ENCODE results near the gene RSPH1. TPM values are rescaled to one million over a fixed set of nuclear protein-coding genes. Genes with fewer than 3 reads are reported as not detected.

RSPH1 gene
- total RNA-seq, 1 experiment from 2014 or later, result 1.5 TPM

DNA sequence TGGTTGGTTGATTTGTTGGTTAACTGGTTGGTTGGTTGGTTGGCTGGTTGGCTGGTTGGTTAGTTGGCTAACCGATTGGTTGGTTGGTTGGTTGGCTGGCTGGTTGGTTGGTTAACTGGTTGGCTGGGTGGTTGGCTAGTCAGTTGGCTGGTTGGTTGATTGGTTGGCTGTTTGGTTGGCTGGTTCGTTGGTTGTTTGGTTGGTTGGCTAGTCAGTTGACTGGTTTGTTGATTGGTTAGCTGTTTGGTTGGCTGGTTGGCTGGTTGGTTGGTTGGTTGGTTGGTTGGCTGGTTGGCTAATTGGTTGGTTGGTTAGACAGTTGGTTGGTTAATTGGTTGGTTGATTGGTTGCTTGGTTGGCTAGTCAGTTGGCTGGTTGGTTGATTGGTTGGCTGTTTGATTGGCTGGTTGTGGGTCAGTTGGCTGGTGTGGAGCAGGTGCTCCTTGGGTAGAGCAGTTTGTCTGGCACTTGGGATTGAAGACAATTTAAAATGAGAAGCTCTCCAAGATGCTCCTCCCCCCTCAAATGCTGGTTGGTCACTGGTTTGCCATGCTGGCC lies 6.9 kb downstream of the RSPH1 start:
- Histone ChIP-seq H3K4me1 (ENCODE audit: control insufficient read depth in 1 of 2, insufficient read depth in 2 of 2, low read length in 2 of 2) (peaks cover 0 to 11% of the 10 kb centered on the region in 2 experiments; a peak in 2 of 4 replicates), H3K36me3 (ENCODE audit: control insufficient read depth in 1 of 2, insufficient read depth in 2 of 2, low read length in 2 of 2) (no peaks in the 10 kb centered on the region), H2AFZ (ENCODE audit: low read depth, low read length, poor library complexity, severe bottlenecking) (no peak overlapping the region), H3K27me3 (ENCODE audit: insufficient read depth, low read length) (no peaks in the 10 kb centered on the region), H4K20me1 (ENCODE audit: insufficient read depth) (no peaks in the 10 kb centered on the region), H3K4me2 (ENCODE audit: low read length) (no peak overlapping the region), H3K9ac (ENCODE audit: low read length) (no peak overlapping the region), H3K27ac (ENCODE audit: low read depth, low read length) (no peak overlapping the region), H3K9me3 (ENCODE audit: control insufficient read depth in 1 of 2, insufficient read depth in 1 of 2, low read depth in 1 of 2, low read length in 2 of 2) (no peaks in the 10 kb centered on the region), H3K4me3 (replicated peaks in 1 of 2; ENCODE audit: low read depth in 1 of 2, low read length in 2 of 2) (no peak overlapping the region), H3K9me2 (ENCODE audit: insufficient read depth) (no peaks in the 10 kb centered on the region), H3K79me2 (ENCODE audit: insufficient read depth, low read length) (no peaks in the 10 kb centered on the region)
- no peak for DNase-seq (ENCODE audit: low read depth, low spot score)
- TF ChIP-seq CEBPB (IDR thresholded peaks at IDR 0.05; ENCODE audit: low read depth), result no peak
- no peak for TF ChIP-seq ZNF274 (IDR thresholded peaks at IDR 0.05; ENCODE audit: low read depth, low read length)
- no peak for TF ChIP-seq FOSL1 (IDR thresholded peaks at IDR 0.05; ENCODE audit: low read depth)
- no peak for TF ChIP-seq POLR2AphosphoS5 (IDR thresholded peaks at IDR 0.05; ENCODE audit: low read depth, low read length)
- no peak for TF ChIP-seq TCF7L2 (IDR thresholded peaks at IDR 0.05; ENCODE audit: borderline replicate concordance, extremely low read depth, insufficient read depth, insufficient read length)
- intact Hi-C loops (cut with micrococcal nuclease), result no loop called here
- ChIA-PET RAD21 (ENCODE audit: low non-redundant PET in 1 of 2, low total read pairs in 2 of 2, uncharacterized antibody in 2 of 2, unreplicated experiment in 2 of 2) (no interaction called here), CTCF (no interaction called here), POLR2A (no interaction called here)
- ATAC-seq, result no peak
- BruUV-seq (replicated peaks), result no TSS peak

DNA sequence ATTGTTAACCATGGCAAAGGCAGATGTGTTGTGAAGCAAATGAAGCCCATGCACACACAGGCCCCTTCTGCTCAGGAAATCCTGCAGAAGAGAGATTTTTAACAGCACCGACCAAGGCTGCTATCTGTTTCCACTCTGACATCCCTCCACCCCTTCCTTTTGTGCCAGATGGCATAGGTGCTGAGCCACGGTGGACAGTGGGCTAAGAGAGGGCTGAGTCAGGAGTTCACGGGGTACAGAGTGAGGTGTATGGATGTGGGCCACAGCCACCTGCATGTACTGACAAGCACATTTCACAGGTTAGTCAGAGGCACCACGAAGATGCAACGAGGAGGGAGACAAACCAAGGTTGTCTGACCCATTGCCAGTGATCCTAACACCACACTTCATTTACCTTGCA lies 9.5 kb downstream of the RSPH1 start:
- BruUV-seq (replicated peaks), result no TSS peak
- CTCF ChIA-PET, result no interaction called here
- POLR2A ChIA-PET, result no interaction called here
- no peak overlapping the region for H3K4me2 ChIP-seq (ENCODE audit: low read length)
- TF ChIP-seq YY1 (IDR thresholded peaks at IDR 0.05; ENCODE audit: extremely low read depth, insufficient replicate concordance, low read depth, low read length) (no peak), RAD21 (IDR thresholded peaks at IDR 0.05; ENCODE audit: low read depth) (no peak), JUND (IDR thresholded peaks at IDR 0.05) (no peak), ZNF274 (IDR thresholded peaks at IDR 0.05; ENCODE audit: low read depth, low read length) (no peak)
- TF ChIP-seq, protein P1, sequence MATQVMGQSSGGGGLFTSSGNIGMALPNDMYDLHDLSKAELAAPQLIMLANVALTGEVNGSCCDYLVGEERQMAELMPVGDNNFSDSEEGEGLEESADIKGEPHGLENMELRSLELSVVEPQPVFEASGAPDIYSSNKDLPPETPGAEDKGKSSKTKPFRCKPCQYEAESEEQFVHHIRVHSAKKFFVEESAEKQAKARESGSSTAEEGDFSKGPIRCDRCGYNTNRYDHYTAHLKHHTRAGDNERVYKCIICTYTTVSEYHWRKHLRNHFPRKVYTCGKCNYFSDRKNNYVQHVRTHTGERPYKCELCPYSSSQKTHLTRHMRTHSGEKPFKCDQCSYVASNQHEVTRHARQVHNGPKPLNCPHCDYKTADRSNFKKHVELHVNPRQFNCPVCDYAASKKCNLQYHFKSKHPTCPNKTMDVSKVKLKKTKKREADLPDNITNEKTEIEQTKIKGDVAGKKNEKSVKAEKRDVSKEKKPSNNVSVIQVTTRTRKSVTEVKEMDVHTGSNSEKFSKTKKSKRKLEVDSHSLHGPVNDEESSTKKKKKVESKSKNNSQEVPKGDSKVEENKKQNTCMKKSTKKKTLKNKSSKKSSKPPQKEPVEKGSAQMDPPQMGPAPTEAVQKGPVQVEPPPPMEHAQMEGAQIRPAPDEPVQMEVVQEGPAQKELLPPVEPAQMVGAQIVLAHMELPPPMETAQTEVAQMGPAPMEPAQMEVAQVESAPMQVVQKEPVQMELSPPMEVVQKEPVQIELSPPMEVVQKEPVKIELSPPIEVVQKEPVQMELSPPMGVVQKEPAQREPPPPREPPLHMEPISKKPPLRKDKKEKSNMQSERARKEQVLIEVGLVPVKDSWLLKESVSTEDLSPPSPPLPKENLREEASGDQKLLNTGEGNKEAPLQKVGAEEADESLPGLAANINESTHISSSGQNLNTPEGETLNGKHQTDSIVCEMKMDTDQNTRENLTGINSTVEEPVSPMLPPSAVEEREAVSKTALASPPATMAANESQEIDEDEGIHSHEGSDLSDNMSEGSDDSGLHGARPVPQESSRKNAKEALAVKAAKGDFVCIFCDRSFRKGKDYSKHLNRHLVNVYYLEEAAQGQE (IDR thresholded peaks at IDR 0.05; ENCODE audit: low read depth), result no peak
- TF ChIP-seq, protein P2, sequence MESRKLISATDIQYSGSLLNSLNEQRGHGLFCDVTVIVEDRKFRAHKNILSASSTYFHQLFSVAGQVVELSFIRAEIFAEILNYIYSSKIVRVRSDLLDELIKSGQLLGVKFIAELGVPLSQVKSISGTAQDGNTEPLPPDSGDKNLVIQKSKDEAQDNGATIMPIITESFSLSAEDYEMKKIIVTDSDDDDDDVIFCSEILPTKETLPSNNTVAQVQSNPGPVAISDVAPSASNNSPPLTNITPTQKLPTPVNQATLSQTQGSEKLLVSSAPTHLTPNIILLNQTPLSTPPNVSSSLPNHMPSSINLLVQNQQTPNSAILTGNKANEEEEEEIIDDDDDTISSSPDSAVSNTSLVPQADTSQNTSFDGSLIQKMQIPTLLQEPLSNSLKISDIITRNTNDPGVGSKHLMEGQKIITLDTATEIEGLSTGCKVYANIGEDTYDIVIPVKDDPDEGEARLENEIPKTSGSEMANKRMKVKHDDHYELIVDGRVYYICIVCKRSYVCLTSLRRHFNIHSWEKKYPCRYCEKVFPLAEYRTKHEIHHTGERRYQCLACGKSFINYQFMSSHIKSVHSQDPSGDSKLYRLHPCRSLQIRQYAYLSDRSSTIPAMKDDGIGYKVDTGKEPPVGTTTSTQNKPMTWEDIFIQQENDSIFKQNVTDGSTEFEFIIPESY (IDR thresholded peaks at IDR 0.05; ENCODE audit: extremely low read depth, insufficient replicate concordance, low read length), result no peak
- TF ChIP-seq, protein P3, sequence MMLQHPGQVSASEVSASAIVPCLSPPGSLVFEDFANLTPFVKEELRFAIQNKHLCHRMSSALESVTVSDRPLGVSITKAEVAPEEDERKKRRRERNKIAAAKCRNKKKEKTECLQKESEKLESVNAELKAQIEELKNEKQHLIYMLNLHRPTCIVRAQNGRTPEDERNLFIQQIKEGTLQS (IDR thresholded peaks at IDR 0.05), result no peak
- H3K36me3 ChIP-seq (ENCODE audit: control insufficient read depth in 1 of 2, insufficient read depth in 2 of 2, low read length in 2 of 2), result no peaks in the 10 kb centered on the region
- H3K9ac ChIP-seq (ENCODE audit: low read length), result no peak overlapping the region
- H3K9me2 ChIP-seq (ENCODE audit: insufficient read depth), result no peaks in the 10 kb centered on the region
- H3K27me3 ChIP-seq (ENCODE audit: insufficient read depth, low read length), result no peaks in the 10 kb centered on the region
- RAD21 ChIA-PET (ENCODE audit: low non-redundant PET in 1 of 2, low total read pairs in 2 of 2, uncharacterized antibody in 2 of 2, unreplicated experiment in 2 of 2), result interaction anchor here in 1 of 2 experiments (0.6 kb wide), 1 partner anchor 177 kb away, joined by 3 read pairs; no protein-coding TSS in a partner anchor
- no peak overlapping the region for H3K27ac ChIP-seq (ENCODE audit: low read depth, low read length)
- no peak for ATAC-seq
- H4K20me1 ChIP-seq (ENCODE audit: insufficient read depth), result no peaks in the 10 kb centered on the region
- no peaks in the 10 kb centered on the region for H3K79me2 ChIP-seq (ENCODE audit: insufficient read depth, low read length)
- H3K9me3 ChIP-seq (ENCODE audit: control insufficient read depth in 1 of 2, insufficient read depth in 1 of 2, low read depth in 1 of 2, low read length in 2 of 2), result no peaks in the 10 kb centered on the region
- DNase-seq (ENCODE audit: low read depth, low spot score), result no peak
- no peak overlapping the region for H2AFZ ChIP-seq (ENCODE audit: low read depth, low read length, poor library complexity, severe bottlenecking)
- H3K4me1 ChIP-seq (ENCODE audit: control insufficient read depth in 1 of 2, insufficient read depth in 2 of 2, low read length in 2 of 2), result peaks cover 0 to 5% of the 10 kb centered on the region in 2 experiments; a peak in 1 of 4 replicates
- intact Hi-C loops (cut with micrococcal nuclease), result no loop called here
- no peak overlapping the region for H3K4me3 ChIP-seq (replicated peaks in 1 of 2; ENCODE audit: low read depth in 1 of 2, low read length in 2 of 2)
